Suprapubic skin (tissue), 3 donors: ENCODE measurements around the gene KCND3.

ENCODE experiments used
- CTCF ChIP-seq, 2 donors: fragments of 200-600 bp in 1 of 2; fragments of 450-650 bp in 1 of 2; sonication (generic) in 1 of 2; IDR thresholded peaks; one replicate each; pipeline ENCODE4 v1.5.1; 2016 to 2019; ENCODE audit warnings: antibody characterized with exemption in 2 of 2, mild to moderate bottlenecking in 1 of 2, moderate library complexity in 1 of 2
- POLR2A ChIP-seq, 2 donors: fragments of 450-650 bp; IDR thresholded peaks; one replicate each; pipeline ENCODE4 v1.6.1; 2017; ENCODE audit warnings: antibody characterized with exemption in 2 of 2, mild to moderate bottlenecking in 2 of 2, moderate library complexity in 2 of 2

- TF ChIP-seq POLR2A (IDR thresholded peaks at IDR 0.05) (no peak), CTCF (IDR thresholded peaks at IDR 0.05) (no peak)
These were observed 41.0 kb downstream of the KCND3 start for GRCh38 chr1:111948209-111949171.
